ENCODE results near the gene NRG2. TPM values are rescaled to one million over a fixed set of nuclear protein-coding genes. Genes with fewer than 3 reads are reported as not detected.

The NRG2 gene
- total and polyA plus RNA-seq, 2 of the 8 experiments (the other 6 are each of a cell fraction or from before 2014, with no cell fraction given) = 0.27 to 0.54 TPM

DNA sequence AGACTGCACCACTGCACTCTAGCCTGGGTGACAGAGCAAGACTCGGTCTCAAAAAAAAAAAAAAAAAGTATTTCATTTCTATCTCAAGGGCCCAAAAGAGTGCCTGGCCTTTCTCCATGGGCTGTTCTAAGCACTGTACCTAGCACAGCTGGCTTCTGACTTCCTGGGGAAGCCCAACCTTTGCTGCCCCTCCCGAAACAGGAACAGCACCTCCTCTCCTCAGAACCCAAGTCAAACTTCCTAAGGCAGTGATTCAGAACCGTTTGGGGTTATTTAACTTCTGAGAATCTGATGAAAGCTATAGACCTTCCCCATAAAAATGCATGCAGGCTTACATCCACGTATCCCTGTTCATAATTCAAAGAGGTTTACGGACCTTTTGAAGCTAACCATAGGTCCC lies 57.8 kb downstream of the NRG2 start:
- H2BK20ac ChIP-seq (ENCODE audit: low read length) = no peak overlapping the region
- H3K79me1 ChIP-seq (ENCODE audit: low read depth, low read length) = no peaks in the 10 kb centered on the region
- no peak overlapping the region for H3K4me3 ChIP-seq (ENCODE audit: extremely low read depth in 1 of 4, insufficient read depth in 2 of 4, low read depth in 3 of 4, low read length in 4 of 4)
- H2BK5ac ChIP-seq (ENCODE audit: low read depth, low read length) = no peak overlapping the region
- ChIA-PET POLR2A (ENCODE audit: partially characterized antibody) (interaction anchor here (1.1 kb wide), 1 partner anchor 58 kb away, joined by 4 read pairs; the partner anchor contains the start of gene NRG2), CTCF (ENCODE audit: partially characterized antibody) (interaction anchor here (0.7 to 7.9 kb wide), 11 partner anchors 14 to 429 kb away, joined by 3 to 107 read pairs (median 3); no protein-coding TSS in a partner anchor)
- no peak for FAIRE-seq
- no peak for DNase-seq (ENCODE audit: low read depth in 1 of 2, low spot score in 2 of 2)
- H2BK12ac ChIP-seq (ENCODE audit: low read depth, low read length) = no peak overlapping the region
- no peak overlapping the region for H2AK5ac ChIP-seq (ENCODE audit: low read depth, low read length)
- H2AFZ ChIP-seq (ENCODE audit: low read length) = no peak overlapping the region
- 73% methylated on average over 4 of the region's 5 CpGs; no CpG with 5 or more reads in 1 of the 2 experiments for WGBS, 2 experiments (ENCODE audit: extremely low coverage in 1 of 2, insufficient coverage in 1 of 2, insufficient read length in 1 of 2, insufficient replicate concordance in 2 of 2, low coverage in 1 of 2, low lambda C conversion rate in 2 of 2, missing lambda C conversion rate in 1 of 2)
- H2BK120ac ChIP-seq (replicated peaks; ENCODE audit: low read depth, low read length) = no peak overlapping the region
- no peak overlapping the region for H2BK15ac ChIP-seq (ENCODE audit: low read length)
- H3K36me3 ChIP-seq (ENCODE audit: control insufficient read depth in 2 of 4, insufficient read depth in 4 of 4, low read length in 3 of 4) = no peaks in the 10 kb centered on the region
- H3K23me2 ChIP-seq (ENCODE audit: low read depth, low read length) = no peaks in the 10 kb centered on the region
- no peak overlapping the region for H3K14ac ChIP-seq (ENCODE audit: insufficient read length)
- H3K18ac ChIP-seq (ENCODE audit: extremely low read depth, low read length) = no peak overlapping the region
- no peak overlapping the region for H3K27ac ChIP-seq (ENCODE audit: low read depth, low read length)
- H3K27me3 ChIP-seq (replicated peaks in 1 of 4; ENCODE audit: control insufficient read depth in 3 of 4, extremely low read depth in 1 of 4, insufficient read depth in 3 of 4, low read length in 3 of 4) = peaks cover 0 to 4% (median 1%) of the 10 kb centered on the region in 4 experiments; a peak in 2 of 7 replicates
- H3K4me2 ChIP-seq (ENCODE audit: insufficient read depth in 1 of 2, low read depth in 2 of 2, low read length in 2 of 2) = no peak overlapping the region
- no peak overlapping the region for H3K56ac ChIP-seq (replicated peaks; ENCODE audit: insufficient read length, low read depth, low read length)
- H3K4ac ChIP-seq (replicated peaks; ENCODE audit: insufficient read length, low read depth, low read length) = no peak overlapping the region
- no peak overlapping the region for H4K5ac ChIP-seq (ENCODE audit: insufficient read length, low read depth, low read length)
- no peaks in the 10 kb centered on the region for H3K9me3 ChIP-seq (ENCODE audit: insufficient read depth in 2 of 2, low read depth in 1 of 2, low read length in 1 of 2)
- no peaks in the 10 kb centered on the region for H4K20me1 ChIP-seq (replicated peaks in 1 of 2; ENCODE audit: control insufficient read depth in 1 of 2, insufficient read depth in 2 of 2, low read length in 2 of 2)
- H3K79me2 ChIP-seq (ENCODE audit: control insufficient read depth in 1 of 2, insufficient read depth in 2 of 2, low read length in 2 of 2) = no peaks in the 10 kb centered on the region
- H3K9ac ChIP-seq (replicated peaks in 1 of 4; ENCODE audit: extremely low read depth in 1 of 4, low read depth in 3 of 4, low read length in 3 of 4) = no peak overlapping the region
- H4K8ac ChIP-seq (ENCODE audit: extremely low read depth, insufficient read depth, low read length) = no peak overlapping the region
- no peak overlapping the region for H4K91ac ChIP-seq (replicated peaks; ENCODE audit: insufficient read length, low read length)
- H3K23ac ChIP-seq (ENCODE audit: insufficient read length) = no peak overlapping the region
- H3K4me1 ChIP-seq (replicated peaks in 1 of 4; ENCODE audit: control insufficient read depth in 3 of 4, insufficient read depth in 4 of 4, low read length in 3 of 4) = peaks cover 0 to 3% (median under 1%) of the 10 kb centered on the region in 4 experiments; a peak in 4 of 7 replicates
- no peak for TF ChIP-seq GABPA (IDR thresholded peaks at IDR 0.05; ENCODE audit: borderline replicate concordance, insufficient read depth, low read length)
- TF ChIP-seq KDM4A (IDR thresholded peaks at IDR 0.05; ENCODE audit: low read depth, low read length, severe bottlenecking) = no peak
- TF ChIP-seq JUN (IDR thresholded peaks at IDR 0.05; ENCODE audit: low read depth, low read length) = no peak
- no peak for TF ChIP-seq CTBP2 (IDR thresholded peaks at IDR 0.05; ENCODE audit: borderline replicate concordance, insufficient read depth, insufficient read length, low read length)
- TF ChIP-seq, protein P1, sequence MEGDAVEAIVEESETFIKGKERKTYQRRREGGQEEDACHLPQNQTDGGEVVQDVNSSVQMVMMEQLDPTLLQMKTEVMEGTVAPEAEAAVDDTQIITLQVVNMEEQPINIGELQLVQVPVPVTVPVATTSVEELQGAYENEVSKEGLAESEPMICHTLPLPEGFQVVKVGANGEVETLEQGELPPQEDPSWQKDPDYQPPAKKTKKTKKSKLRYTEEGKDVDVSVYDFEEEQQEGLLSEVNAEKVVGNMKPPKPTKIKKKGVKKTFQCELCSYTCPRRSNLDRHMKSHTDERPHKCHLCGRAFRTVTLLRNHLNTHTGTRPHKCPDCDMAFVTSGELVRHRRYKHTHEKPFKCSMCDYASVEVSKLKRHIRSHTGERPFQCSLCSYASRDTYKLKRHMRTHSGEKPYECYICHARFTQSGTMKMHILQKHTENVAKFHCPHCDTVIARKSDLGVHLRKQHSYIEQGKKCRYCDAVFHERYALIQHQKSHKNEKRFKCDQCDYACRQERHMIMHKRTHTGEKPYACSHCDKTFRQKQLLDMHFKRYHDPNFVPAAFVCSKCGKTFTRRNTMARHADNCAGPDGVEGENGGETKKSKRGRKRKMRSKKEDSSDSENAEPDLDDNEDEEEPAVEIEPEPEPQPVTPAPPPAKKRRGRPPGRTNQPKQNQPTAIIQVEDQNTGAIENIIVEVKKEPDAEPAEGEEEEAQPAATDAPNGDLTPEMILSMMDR (IDR thresholded peaks at IDR 0.05; ENCODE audit: control extremely low read depth in 1 of 3, insufficient read depth in 1 of 3, low read depth in 1 of 3, low read length in 3 of 3) = no peak
- TF ChIP-seq YY1 (IDR thresholded peaks at IDR 0.05; ENCODE audit: low read depth, low read length) = no peak
- TF ChIP-seq BCL11A (IDR thresholded peaks at IDR 0.05; ENCODE audit: low read depth in 2 of 2, low read length in 2 of 2) = no peak
- TF ChIP-seq SIRT6 (IDR thresholded peaks at IDR 0.05; ENCODE audit: low read length) = no peak
- TF ChIP-seq TBP (IDR thresholded peaks at IDR 0.05; ENCODE audit: low read depth, low read length) = no peak
- no peak for TF ChIP-seq BRCA1 (IDR thresholded peaks at IDR 0.05; ENCODE audit: low read depth, low read length)

All from H1 (cell line).